Tibial nerve (tissue), 3 donors: ENCODE data around the gene ARHGAP12.

ENCODE experiments used
- POLR2A ChIP-seq, 2 donors: fragments of 450-650 bp; IDR thresholded peaks; one replicate each; pipeline ENCODE4 v1.6.1; 2017; ENCODE audit warnings: antibody characterized with exemption in 2 of 2, mild to moderate bottlenecking in 2 of 2, moderate library complexity in 2 of 2
- TF ChIP-seq, protein P1 (sequence below), 5 experiments: fragments of 200-600 bp in 3 of 5; fragments of 450-650 bp in 2 of 5; sonication (generic) in 3 of 5; IDR thresholded peaks; one replicate each; pipeline ENCODE4 v1.5.1; 2016 to 2019; ENCODE audit warnings: antibody characterized with exemption in 5 of 5, mild to moderate bottlenecking in 3 of 5, moderate library complexity in 2 of 5

DNA sequence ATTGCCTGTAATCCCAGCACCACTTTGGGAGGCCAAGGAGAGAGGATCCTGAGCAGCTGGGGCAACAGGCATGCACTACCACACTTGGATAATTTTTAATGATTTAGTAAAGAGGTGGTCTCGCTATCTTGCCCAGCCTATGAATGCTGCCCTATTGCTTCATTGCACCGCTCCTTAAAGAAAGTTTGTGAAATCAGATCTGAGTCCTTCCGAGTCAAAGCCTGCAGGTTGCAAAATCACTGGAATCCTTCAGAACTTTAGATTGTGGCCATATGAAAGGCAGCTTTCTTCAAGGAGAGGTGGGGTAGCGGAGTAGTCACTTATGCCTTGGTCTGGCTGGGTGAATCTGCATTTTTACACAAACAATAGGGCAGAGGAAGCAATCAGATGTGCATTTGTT is 166.3 kb downstream of the ARHGAP12 start:
- TF ChIP-seq, protein P1, sequence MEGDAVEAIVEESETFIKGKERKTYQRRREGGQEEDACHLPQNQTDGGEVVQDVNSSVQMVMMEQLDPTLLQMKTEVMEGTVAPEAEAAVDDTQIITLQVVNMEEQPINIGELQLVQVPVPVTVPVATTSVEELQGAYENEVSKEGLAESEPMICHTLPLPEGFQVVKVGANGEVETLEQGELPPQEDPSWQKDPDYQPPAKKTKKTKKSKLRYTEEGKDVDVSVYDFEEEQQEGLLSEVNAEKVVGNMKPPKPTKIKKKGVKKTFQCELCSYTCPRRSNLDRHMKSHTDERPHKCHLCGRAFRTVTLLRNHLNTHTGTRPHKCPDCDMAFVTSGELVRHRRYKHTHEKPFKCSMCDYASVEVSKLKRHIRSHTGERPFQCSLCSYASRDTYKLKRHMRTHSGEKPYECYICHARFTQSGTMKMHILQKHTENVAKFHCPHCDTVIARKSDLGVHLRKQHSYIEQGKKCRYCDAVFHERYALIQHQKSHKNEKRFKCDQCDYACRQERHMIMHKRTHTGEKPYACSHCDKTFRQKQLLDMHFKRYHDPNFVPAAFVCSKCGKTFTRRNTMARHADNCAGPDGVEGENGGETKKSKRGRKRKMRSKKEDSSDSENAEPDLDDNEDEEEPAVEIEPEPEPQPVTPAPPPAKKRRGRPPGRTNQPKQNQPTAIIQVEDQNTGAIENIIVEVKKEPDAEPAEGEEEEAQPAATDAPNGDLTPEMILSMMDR (IDR thresholded peaks at IDR 0.05), result no peak
- no peak for TF ChIP-seq POLR2A (IDR thresholded peaks at IDR 0.05)
